Fibroblast of skin of left biceps (primary cell): ENCODE data around the gene SLC17A1.

Experiments used
- DNase-seq, 2 experiments: peaks; one replicate each; pipeline ENCODE4 v3.0.0-alpha.2; 2013; ENCODE audit warnings: low read depth in 2 of 2

Gene SLC17A1

GRCh38 chr6:25831532-25832306, at the start of gene SLC17A1:
SLC17A1 (minus strand) TSS chr6:25832052; CDS start chr6:25830557, 1,495 bp downstream.
- DNase-seq = no peak

- DNase-seq = no peak
Observed at GRCh38 chr6:25880601-25881000, 48.7 kb upstream of the SLC17A1 start.

GRCh38 chr6:25878721-25879322, 47.0 kb upstream of the SLC17A1 start:
- DNase-seq = no peak

- DNase-seq = no peak
Observed at GRCh38 chr6:25875926-25876602, 44.2 kb upstream of the SLC17A1 start.

GRCh38 chr6:25875563-25875905, 43.7 kb upstream of the SLC17A1 start:
- no peak for DNase-seq

- no peak for DNase-seq
Observed at GRCh38 chr6:25874822-25875562, 43.1 kb upstream of the SLC17A1 start.

GRCh38 chr6:25874118-25874517, 42.3 kb upstream of the SLC17A1 start, which contains the start of gene SLC17A3:
SLC17A3 (minus strand) TSS chr6:25874243; CDS start chr6:25868387, 5,856 bp downstream.
- no peak for DNase-seq

GRCh38 chr6:25872814-25873213, 41.0 kb upstream of the SLC17A1 start:
- no peak for DNase-seq

GRCh38 chr6:25869840-25870239, 38.0 kb upstream of the SLC17A1 start:
- no peak for DNase-seq

GRCh38 chr6:25868436-25869183, 36.8 kb upstream of the SLC17A1 start:
- DNase-seq = no peak

GRCh38 chr6:25866011-25866410, 34.2 kb upstream of the SLC17A1 start:
- DNase-seq = no peak

GRCh38 chr6:25863360-25863759, 31.5 kb upstream of the SLC17A1 start:
- no peak for DNase-seq

- no peak for DNase-seq
Observed at GRCh38 chr6:25862199-25862598, 30.3 kb upstream of the SLC17A1 start.

GRCh38 chr6:25852756-25853155, 20.9 kb upstream of the SLC17A1 start:
- DNase-seq = no peak

- DNase-seq = no peak
Observed at GRCh38 chr6:25851961-25852360, 20.1 kb upstream of the SLC17A1 start.

- no peak for DNase-seq
Observed at GRCh38 chr6:25844518-25844917, 12.7 kb upstream of the SLC17A1 start.

- DNase-seq = no peak
Observed at GRCh38 chr6:25842526-25842925, 10.7 kb upstream of the SLC17A1 start.

- no peak for DNase-seq
Observed at GRCh38 chr6:25835442-25836283, 3.8 kb upstream of the SLC17A1 start.

- no peak for DNase-seq
Observed at GRCh38 chr6:25834950-25835349, 3.1 kb upstream of the SLC17A1 start.

GRCh38 chr6:25833136-25833535, 1.3 kb upstream of the SLC17A1 start:
- DNase-seq = no peak

GRCh38 chr6:25832670-25833069, 818 bp upstream of the SLC17A1 start:
- no peak for DNase-seq
